Measurements from ENCODE around the gene PHF21B. TPM values are rescaled to one million over a fixed set of nuclear protein-coding genes. Genes with fewer than 3 reads are reported as not detected.

The PHF21B gene
- total RNA-seq, 4 donors from 2014 or later, result not detected

- 57% methylated on average over 11 of the region's 11 CpGs for WGBS
- no peak overlapping the region for H3K4me3 ChIP-seq
- H3K27me3 ChIP-seq, result peaks cover 37% of the 10 kb centered on the region
- no peaks in the 10 kb centered on the region for H3K4me1 ChIP-seq
- no peaks in the 10 kb centered on the region for H3K9me3 ChIP-seq
- H3K27ac ChIP-seq, result no peak overlapping the region
- no peaks in the 10 kb centered on the region for H3K36me3 ChIP-seq
- TF ChIP-seq POLR2A (IDR thresholded peaks at IDR 0.05), result no peak
- no peak for TF ChIP-seq CTCF (IDR thresholded peaks at IDR 0.05)
- no peak for TF ChIP-seq POLR2AphosphoS5 (IDR thresholded peaks at IDR 0.05)
- no peak for TF ChIP-seq EP300 (IDR thresholded peaks at IDR 0.05)
- DNase-seq (ENCODE audit: low spot score in 2 of 2), result no peak
Observed at GRCh38 chr22:44971651-44972362, 38.0 kb downstream of the PHF21B start.

GRCh38 chr22:44970291-44970690 lies 39.5 kb downstream of the PHF21B start:
- Histone ChIP-seq H3K36me3 (no peaks in the 10 kb centered on the region), H3K27ac (no peak overlapping the region), H3K4me3 (no peak overlapping the region), H3K9me3 (no peaks in the 10 kb centered on the region), H3K4me1 (no peaks in the 10 kb centered on the region), H3K27me3 (peaks cover 49% of the 10 kb centered on the region)
- DNase-seq (ENCODE audit: low spot score in 2 of 2), result no peak
- TF ChIP-seq CTCF (IDR thresholded peaks at IDR 0.05), result no peak
- TF ChIP-seq POLR2AphosphoS5 (IDR thresholded peaks at IDR 0.05), result no peak
- TF ChIP-seq EP300 (IDR thresholded peaks at IDR 0.05), result no peak
- WGBS, result 91% methylated on average over 4 of the region's 6 CpGs

GRCh38 chr22:44969817-44970216 lies 40.0 kb downstream of the PHF21B start:
- no peak for DNase-seq (ENCODE audit: low spot score in 2 of 2)
- TF ChIP-seq POLR2A (IDR thresholded peaks at IDR 0.05) (no peak), EP300 (IDR thresholded peaks at IDR 0.05) (no peak), CTCF (IDR thresholded peaks at IDR 0.05) (no peak), POLR2AphosphoS5 (IDR thresholded peaks at IDR 0.05) (no peak)
- Histone ChIP-seq H3K9me3 (no peaks in the 10 kb centered on the region), H3K36me3 (no peaks in the 10 kb centered on the region), H3K4me1 (no peaks in the 10 kb centered on the region), H3K27ac (no peak overlapping the region), H3K4me3 (no peak overlapping the region), H3K27me3 (peaks cover 54% of the 10 kb centered on the region)
- WGBS, result 88% methylated on average over 3 of the region's 9 CpGs

GRCh38 chr22:44968736-44969135 lies 41.1 kb downstream of the PHF21B start:
- TF ChIP-seq EP300 (IDR thresholded peaks at IDR 0.05) (no peak), CTCF (IDR thresholded peaks at IDR 0.05) (no peak), POLR2A (IDR thresholded peaks at IDR 0.05) (no peak)
- no peak for DNase-seq (ENCODE audit: low spot score in 2 of 2)
- Histone ChIP-seq H3K27me3 (peaks cover 50% of the 10 kb centered on the region), H3K27ac (no peak overlapping the region), H3K36me3 (no peaks in the 10 kb centered on the region), H3K9me3 (no peaks in the 10 kb centered on the region), H3K4me3 (no peak overlapping the region), H3K4me1 (no peaks in the 10 kb centered on the region)
- WGBS, result 83% methylated on average over 7 of the region's 7 CpGs

GRCh38 chr22:44965171-44965570 lies 44.6 kb downstream of the PHF21B start:
- H3K4me3 ChIP-seq, result no peak overlapping the region
- H3K4me1 ChIP-seq, result no peaks in the 10 kb centered on the region
- peaks cover 42% of the 10 kb centered on the region for H3K27me3 ChIP-seq
- no peak for TF ChIP-seq CTCF (IDR thresholded peaks at IDR 0.05)
- TF ChIP-seq EP300 (IDR thresholded peaks at IDR 0.05), result no peak
- no peak for TF ChIP-seq POLR2AphosphoS5 (IDR thresholded peaks at IDR 0.05)
- TF ChIP-seq POLR2A (IDR thresholded peaks at IDR 0.05), result no peak
- 85% methylated on average over 6 of the region's 6 CpGs for WGBS
- no peaks in the 10 kb centered on the region for H3K36me3 ChIP-seq
- H3K9me3 ChIP-seq, result no peaks in the 10 kb centered on the region
- no peak for DNase-seq (ENCODE audit: low spot score in 2 of 2)
- no peak overlapping the region for H3K27ac ChIP-seq

All from suprapubic skin (tissue), 4 donors.